NCI-H2227 (cell line): ENCODE results near the gene DCUN1D5.
"Not testable (repeated sequence)": the region's sequence is repeated elsewhere in the genome, so short reads cannot be mapped to it uniquely, and the experiment has no call there.

Experiments
- DNase-seq: peaks from one replicate; lab custom pipeline; 2025; ENCODE audit not compliant: unreplicated experiment; lab: John Stamatoyannopoulos, UW

The DCUN1D5 gene

DNA sequence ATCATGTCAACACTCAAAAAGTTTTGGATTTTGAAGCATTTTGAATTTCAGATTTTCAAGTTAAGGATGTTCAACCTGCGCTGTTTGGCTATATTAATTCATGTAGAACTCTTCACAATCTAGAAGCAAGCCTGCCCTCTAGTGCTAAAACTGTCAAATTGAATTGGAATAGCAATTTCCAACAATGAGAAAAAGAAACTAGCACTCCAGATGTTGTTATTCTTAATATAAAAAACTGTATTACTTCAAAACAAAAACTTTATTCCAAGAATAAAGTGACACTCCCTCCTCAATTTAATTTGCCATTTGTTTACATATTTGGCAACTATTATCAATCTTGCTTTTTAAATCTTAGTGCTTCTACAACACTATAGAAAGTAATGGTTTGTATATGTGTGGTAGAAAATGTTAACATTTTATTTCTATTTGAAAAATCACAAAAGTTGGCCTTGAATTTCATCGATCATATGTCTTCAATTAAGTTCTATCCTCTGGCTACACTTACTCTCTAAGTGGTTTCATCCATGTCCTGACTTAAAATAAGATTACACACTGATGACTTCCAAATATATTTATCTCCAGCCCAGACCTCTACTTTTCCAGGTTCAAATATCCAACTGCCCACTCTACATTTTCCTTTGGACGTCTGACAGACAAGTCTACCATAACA is 36.6 kb downstream of the DCUN1D5 start:
- peak; percentile 22 for DNase-seq

DNA sequence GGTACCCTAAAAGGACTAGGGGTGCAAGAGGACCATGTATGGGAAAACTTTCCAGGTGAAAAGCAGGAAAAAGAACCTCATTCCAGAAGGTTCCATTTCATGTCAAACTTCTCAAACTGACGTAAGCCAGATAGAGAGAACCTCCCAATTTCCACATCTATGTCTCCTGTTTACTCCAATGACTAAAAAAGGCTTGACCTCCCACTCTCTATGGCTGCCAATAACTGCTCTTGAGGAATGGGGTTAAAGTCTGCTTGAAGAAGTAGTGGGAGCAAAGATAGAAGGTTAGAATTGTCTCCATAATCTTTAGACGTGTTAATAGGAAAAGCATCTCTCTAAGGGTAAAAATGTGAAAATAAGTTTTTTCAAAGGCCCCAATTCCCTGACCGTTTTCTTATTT is 38.0 kb downstream of the DCUN1D5 start:
- DNase-seq, result no peak

DNA sequence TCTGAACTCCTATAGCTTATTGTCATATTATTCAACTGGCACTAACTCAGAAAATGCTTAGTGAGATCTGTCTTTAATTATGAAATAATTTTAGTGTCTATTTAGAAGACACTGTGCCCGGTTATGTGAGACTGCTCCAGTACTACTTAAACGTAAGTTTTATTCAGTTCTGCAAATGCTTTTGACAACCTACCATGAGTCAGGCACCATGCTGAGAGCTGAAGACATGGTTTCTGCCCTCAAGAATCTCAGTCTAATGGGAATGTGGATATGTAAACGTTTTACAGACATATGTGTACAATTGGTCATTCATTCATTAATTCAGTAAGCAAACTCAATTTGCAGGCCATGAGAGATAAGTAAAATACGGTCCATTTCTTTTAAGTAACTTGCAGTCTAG is 40.0 kb downstream of the DCUN1D5 start:
- DNase-seq, result no peak

DNA sequence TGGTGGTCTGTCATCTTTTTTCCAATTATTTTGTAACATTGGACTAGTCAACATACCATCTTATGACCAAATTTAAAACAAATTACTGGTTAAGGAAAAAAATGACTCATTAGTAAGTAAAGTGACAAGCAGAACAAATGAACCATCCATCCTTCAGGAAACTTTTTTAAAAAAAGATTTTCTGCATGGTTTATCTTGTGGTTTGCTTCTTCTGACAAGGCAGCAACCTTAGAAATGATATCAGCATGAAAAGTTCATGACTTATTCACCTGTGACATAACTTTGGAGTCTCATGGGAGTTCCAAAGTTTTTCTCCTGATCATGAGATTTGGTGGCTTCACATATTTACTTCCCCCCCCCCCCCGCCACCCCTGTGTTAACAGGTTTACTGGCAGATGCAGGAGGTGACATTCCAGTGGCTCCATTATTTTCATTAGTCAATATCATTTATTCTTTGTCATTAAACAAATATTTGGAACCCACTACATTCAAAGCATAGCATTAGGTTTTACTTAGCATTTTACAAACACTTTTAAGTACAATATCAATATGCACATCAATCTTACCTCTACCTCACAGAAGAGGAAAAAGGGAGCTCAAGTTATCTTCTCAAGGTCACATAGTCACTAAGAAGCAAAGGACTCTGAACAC is 40.7 kb downstream of the DCUN1D5 start:
- DNase-seq, result no peak

DNA sequence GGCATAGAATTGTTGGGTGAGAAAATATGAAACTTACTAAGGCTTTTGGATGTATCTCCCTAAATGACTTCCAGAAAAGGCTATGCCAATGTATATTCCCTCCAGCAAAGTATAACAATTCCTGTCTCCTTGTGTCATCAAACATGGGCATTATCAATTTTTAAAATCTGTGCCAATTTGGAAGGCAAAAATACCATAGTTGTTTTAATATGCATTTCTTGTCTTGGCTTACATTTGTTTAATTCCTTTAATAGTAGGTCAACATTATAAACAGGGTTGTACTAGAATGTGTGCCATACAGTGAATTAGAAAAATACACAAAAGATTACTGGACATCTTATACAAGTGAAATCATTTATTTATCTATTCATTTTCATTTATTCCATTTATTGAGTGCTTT is 41.6 kb downstream of the DCUN1D5 start:
- DNase-seq, result no peak

DNA sequence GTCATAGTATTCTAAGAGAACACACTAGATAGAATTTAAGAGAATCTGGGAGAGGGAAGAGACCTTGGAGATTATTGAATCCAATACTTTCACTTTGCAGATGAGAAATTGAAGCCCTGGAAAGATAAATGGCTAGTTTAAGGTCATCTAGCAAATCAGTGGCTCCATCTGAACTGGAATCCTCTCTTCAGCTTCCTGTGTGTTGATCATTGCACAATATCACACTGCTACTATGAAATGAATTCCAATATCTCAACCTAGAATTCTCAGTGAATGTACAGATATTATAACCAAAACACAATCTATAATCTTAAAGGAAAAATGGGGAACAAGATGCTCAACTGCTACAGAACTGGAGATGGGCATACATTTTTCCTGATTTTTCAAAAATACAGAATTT is 44.1 kb downstream of the DCUN1D5 start:
- DNase-seq, result no peak

DNA sequence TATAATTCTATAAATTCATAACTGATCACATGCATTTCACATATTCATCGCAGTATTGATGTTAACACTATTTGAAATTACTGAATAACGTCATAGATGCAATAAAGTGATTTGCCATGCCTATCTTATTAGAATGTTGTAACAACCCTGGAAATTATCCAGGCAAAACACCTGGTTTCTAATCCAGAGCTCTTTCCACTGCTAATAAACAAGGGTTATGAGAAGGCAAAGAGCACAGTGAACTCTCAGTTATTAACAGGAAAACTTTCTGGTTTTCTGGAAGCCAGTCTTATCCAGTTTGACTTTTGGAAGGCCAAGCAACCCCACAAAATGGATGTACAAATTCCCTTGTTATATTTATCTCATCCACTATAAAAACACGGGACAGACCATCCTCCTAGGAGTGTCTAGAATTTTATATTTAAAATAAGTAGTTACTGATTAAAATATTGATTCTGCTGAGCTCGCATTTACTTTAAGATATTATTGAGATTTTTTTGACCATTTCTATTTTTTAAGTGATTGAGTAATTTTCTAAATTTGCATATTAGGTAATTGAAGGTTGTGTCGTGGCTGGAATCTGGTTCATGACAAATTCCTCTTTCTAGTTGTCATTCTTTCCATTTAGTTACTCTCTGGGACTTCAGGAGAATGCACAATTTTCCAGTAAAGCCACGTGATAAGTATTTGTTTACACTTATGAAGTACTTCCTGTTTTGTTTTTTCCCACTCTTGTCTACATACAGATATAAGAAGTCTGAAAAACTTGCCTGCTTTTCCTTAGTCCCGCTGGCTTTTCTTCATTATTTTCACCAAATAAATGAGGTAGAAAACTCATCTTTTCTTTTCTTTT is 47.9 kb downstream of the DCUN1D5 start:
- no peak for DNase-seq

DNA sequence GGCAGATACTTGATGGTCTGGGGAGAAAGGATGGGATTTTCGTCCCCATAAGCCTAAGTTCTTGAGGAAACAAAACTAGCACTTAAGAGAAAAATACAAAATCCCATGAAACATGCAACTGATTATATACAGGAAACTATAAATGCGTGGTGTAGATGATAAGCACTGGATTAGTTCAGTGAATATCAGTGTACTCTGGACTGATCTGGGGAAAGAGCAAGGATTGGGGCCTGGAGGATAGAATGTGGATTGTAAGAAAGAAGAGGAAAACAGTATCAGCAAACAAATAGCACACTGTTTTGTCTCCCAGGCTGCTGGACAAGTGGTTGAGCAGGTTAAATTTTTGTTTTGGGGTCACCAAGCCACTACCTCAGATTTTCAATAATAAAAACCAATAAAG is 49.8 kb downstream of the DCUN1D5 start:
- DNase-seq, result no peak

DNA sequence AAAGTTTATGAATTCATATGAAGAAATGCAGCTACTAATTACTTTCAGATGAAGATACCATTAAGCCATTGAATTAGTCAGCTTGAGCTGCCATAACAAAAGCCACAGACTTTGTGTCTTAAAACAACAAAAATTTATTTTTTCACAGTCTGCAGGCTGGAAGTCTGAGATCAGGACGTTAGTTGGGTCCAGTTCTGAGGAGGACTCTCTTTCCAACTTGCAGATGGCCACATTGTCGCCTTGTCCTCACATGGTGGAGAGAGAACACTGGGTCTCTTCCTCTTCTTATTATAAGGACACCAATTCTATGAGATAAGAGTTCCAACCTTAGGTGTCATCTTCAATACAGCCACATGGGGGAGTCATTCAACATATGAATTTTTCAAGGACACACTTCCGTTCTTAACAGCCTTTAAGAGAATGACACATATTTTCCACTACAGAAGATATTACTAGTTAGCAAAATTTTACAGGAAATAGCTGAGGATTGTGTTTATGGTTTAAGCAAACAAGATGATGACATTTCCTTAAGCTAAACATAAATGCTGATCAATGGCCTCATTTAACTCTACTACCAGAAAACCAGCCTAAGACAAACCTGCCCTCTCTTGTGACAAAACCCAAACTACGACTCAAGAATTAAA is 56.0 kb downstream of the DCUN1D5 start:
- peak; percentile 59 for DNase-seq

DNA sequence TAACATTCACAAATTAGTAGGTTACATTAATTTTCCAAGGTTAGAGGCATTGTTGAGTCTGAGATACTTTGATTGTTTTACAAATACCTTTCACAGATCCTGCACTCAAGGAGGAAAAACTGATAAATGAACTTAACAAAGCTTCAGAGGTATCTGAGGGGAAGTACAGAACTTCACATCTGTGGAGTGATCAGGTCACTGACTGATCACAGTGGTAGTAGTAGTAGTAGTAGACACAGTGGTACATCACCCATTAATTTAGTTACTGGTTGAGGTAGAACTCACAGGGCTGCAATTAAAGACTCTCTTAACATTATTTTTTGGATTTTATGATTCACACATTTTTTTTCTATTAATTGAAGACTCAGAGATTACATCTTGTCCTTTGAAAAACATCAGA is 56.7 kb downstream of the DCUN1D5 start:
- DNase-seq, result no peak

DNA sequence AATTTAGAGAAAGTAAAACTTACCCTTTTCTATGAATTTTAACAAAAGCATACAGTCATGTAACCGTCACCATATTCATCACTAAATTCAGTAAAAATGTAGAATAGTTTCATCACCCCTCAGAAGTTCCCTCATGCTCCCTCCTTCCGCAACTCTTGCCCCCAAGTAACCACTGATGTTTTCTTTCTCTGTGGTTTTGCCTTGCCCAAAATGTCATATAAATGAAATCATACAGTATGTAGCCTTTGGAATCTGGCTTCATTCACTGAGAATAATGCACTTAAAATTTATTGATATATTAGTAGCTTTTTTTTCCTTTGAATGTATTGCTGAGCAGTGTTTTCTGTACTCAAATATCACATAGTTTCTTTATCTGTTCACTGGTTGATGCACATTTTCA is 60.1 kb downstream of the DCUN1D5 start:
- no peak for DNase-seq

DNA sequence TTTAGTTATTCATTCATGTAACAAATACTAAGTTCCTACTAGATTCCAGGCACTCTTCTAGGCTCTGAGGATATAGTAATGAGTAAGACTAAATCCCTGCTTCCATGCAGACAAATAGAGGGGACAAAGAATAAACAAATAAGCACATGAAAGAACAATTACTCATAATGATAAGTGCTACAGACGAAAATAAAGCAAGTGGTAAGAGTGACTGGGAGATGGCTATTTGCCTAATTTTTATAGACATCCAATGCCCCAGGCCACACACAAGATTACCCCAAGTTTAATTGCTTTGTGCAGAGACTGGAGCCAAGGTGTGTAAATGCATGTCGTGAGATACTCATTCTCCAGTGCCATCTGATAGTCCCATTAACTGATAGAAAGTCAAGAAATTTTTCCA is 62.6 kb downstream of the DCUN1D5 start:
- DNase-seq, result no peak

DNA sequence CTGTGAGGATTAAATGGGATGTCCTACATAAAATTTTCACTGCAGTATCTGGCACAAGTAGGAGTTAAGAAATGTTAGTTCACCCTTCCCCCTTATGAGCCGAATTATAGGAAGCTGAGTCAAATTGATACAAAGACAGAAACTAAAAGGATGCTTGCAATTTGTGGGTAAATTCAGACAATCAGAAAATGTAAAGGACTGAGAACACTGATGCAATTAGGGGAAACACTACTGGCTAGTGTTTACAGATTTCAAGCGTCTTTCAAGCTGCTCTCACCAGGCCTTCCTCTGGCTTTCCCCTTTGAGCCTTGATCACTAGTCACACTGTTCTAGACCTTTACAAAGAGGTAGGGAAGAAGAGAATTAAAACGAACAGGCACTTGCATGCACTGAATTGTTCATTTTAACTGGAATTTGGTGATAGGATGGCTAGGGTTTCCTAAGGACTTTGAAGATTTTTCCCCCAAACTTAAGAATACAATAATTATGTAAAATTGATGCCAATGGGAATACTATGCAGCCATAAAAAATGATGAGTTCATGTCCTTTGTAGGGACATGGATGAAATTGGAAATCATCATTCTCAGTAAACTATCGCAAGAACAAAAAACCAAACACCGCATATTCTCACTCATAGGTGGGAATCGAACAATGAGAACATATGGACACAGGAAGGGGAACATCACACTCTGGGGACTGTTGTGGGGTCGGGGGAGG is 63.5 kb downstream of the DCUN1D5 start:
- not testable (repeated sequence) for DNase-seq

DNA sequence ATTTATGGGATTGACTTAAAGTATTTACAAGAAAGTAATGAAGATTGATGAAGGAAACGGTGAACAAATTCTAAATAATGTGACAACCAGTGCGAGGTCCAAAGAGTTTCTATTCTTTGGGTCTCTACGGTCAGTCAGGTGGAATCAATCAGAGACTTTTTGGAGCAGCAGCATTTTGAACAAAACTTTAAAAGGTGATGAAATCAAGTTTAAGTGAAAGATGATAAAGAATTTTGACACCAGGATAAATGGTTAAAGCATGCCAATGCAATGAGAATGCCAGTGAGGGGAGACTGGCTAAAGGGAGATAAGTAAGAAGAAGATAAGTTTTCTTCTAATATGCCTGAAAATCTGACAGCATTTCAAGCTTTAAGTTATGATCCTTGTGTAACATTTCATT is 67.9 kb downstream of the DCUN1D5 start:
- DNase-seq, result no peak

DNA sequence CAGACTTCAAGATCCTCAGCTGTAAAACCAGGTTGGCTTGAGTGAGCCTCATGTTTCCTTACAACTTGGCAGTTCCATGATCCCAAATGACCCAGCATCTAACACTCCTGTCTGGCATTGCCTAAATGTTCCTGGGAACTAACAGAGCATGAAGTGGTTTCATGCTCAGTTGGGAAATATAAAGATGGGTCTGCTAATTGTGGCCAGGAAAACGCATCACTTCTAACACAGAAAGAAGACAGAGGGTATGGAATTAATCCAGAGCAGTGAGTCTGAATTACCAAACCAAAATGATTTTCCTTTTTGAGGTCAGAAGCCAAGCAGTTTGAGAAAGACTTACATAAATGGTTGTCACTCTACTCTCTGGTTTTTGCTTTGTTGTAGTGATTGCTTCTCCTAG is 75.9 kb downstream of the DCUN1D5 start:
- no peak for DNase-seq

DNA sequence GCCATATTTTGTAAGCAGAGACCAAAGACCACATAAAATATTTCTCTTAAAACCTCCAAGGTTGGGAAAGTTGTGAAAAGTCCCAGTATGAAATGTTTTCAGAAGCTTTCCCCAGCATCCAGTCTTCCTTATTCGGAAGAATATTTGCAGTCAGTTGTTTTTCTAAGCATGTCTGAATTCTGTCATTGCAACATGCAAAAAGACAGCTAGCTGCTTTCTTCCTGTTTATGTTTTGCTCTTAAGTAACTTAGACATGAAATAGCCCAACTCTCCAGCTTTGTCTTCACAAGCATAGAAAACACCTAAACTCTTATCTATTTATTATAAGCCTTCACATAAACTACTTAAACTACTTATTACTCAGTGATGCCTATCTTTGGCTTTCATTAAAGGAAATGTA is 78.5 kb downstream of the DCUN1D5 start:
- no peak for DNase-seq
